HG03045 (cell line): ENCODE results near the gene TMEM130.
A peak's percentile ranks its signal among the peaks of the same experiment; 100 is the strongest.
"Not testable (repeated sequence)": the region's sequence is repeated elsewhere in the genome, so short reads cannot be mapped to it uniquely, and the experiment has no call there.

Source experiments
- ATAC-seq: cut with Tn5 transposase; IDR thresholded peaks from one replicate; pipeline ENCODE4 v1.9.1; 2021; ENCODE audit warnings: mild to moderate bottlenecking, moderate library complexity; ENCODE audit not compliant: unreplicated experiment

The TMEM130 gene

DNA sequence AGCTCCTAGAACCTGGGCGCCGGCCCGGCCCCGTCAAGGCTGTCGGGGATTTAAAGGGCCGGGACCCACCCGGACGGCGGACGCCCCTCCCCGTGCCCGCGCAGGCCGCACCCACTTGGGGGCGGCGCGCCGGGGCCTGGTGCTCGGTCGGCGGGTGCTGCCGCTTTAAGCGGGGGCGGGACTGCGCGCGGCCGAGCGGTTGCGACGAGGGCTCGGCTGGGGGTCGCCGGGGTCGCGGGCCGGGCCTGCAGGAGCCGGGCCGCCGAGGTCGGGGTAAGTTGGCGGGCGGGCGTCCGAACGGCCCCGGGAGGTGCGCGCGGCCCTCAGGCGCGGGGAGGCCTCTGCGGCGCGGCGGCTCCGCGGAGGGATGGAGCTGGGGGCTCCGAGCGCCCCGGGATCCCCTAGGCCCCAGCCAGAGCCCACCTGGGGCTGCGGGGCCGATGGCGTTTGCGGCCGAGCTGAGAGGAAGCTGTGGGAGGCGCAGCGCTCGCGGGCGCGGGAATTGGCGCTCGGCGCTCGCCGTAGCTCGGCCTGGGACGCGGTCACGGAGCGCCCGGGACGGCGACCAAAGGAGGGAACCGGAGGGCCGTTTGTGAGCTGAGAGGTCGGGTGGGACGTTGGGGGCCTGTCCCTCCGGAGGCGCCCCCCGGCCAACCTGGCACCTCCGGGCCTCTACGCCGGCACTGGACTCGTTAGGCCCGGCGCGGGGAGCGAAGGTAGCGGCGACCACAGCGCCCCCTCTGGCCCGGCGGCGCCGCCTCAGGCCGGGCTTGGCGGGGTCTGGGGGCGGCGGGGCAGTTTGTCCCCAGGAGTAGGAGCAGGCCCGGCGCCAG lies 8.8 kb upstream of the TMEM130 start, which contains the start of gene TRRAP:
TRRAP (plus strand) TSS at position 168 of the 833 bp plus-strand sequence. CDS start 2,619 bp downstream, outside the sequence.
- ATAC-seq: peak; percentile 75

DNA sequence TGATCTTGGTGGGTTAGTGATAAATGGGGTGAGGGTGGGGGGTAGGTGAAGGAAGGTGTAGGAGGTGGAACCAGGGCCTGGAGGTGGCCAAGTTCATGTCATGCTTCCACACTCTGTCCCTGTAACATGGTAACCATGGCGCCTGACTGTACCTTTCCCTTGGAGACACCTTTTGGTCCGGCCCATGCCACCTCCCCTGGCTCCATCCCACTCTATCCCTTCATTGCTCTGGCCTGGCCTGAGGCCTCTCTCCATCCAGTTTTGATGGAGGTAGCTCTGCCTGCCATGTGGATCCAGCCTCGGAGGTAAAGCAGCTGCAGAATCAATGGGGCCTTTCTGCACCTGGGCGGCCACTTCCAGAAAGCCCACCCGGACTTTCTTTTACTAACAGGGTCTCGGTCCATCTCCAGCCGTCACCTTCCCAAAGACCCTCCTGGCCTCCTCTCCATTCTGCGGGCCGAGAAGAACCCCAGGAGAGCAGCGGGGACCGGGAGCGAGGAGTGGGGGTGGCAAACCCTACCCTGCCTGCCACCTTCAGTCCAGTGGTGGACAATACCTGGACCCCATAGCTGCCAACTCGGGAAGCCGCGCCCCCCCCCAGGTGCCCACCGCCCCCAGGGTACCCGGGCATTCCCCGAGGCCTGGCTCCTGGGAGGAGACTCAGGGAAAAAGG lies 8.0 kb upstream of the TMEM130 start:
- ATAC-seq: no peak

DNA sequence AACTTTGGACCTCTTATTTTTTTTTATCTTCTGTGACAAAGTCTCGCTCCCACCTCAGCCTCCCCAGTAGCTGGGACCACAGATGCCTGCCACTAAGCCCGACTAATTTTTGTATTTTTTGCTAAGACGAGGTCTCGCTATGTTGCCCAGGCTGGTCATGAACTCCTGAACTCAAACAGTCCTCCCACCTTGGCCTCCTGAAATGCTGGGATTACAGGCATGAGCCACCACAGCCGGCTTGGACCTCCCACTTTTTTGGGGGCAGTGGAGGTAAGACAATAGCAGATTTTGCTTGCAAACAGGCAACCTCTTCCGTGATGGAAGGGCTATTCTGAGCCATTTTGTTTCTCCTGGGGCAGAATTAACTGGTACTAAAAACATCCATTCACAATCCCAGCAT lies 7.3 kb upstream of the TMEM130 start:
- ATAC-seq: no peak

DNA sequence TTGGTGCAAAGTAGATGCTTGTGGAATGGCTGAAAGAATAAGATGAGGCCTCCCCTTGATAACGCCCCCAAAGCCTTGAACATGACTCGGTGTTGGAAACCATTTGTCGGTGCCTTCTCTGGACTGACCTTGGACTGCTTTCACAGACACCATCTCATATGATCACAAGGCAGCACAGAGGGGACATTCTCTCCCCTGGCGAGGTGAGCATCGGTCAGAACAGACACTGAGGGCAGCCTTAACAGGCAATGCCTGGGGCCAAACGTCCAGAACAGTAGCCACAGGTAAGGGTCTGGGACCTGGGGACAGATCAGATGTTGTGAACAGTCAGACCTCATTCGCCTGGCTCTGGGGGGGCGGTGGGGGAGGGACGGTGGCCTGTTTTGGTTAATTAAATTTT lies 5.7 kb upstream of the TMEM130 start:
- no peak for ATAC-seq

DNA sequence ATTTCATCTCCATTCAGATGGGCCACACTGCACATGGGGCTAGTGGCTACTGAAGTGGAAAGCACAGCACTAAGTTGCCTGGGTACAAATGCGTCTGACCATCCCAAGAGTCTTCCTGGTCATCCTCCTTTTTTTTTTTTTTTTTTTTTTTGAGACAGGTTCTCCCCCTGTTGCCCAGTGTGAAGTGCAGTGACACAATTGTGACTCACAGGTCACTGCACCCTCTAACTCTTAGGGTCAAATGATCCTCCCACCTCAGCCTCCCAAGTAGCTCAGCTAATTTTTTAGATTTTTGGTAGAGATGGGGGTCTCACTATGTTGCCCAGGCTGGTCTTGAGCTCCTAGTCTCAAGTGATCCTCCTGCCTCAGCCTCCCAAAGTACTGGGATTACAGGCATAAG lies 5.1 kb upstream of the TMEM130 start:
- no peak for ATAC-seq

DNA sequence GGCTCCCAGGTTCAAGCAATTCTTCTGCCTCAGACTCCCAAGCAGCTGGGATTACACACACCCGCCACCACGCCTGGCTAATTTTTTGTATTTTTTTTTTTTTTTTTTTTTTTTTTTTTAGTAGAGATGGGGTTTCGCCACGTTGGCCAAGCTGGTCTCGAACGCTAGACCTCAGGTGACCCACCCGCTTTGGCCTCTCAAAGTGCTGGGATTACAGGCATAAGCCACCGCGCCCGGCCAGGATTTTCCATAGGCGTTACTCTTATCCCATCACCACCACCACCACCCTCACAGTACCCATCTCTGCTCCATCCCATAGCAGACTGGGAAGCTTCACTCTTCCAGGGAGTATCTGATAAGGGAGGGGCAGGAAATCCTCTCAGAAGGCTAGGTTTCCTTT lies 3.8 kb upstream of the TMEM130 start:
- not testable (repeated sequence) for ATAC-seq

DNA sequence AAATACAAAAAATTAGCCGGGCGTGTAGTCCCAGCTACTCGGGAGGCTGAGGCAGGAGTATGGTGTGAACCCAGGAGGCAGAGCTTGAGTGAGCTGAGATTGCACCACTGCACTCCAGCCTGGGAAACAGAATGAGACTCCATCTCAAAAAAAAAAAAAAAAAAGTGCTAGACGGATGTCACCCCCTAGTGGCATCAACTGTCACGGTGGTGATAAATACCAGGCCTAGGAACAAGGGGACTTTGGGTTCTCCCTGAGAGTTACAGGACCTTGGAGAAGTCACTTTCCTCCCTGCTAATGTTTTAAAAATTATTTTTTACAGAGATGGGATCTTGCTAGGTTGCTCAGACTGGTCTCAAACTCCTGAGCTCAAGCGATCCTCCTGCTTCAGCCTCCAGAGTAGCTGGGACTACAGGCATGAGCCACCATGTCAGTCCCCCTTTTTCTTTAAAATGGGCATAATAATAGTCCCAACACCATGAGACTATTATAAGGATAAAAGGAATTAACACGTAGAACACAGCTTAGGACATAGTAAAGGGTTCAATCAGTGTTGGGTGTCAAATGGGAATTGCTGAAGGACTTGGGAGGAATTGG lies 2.6 kb upstream of the TMEM130 start:
- ATAC-seq: no peak

DNA sequence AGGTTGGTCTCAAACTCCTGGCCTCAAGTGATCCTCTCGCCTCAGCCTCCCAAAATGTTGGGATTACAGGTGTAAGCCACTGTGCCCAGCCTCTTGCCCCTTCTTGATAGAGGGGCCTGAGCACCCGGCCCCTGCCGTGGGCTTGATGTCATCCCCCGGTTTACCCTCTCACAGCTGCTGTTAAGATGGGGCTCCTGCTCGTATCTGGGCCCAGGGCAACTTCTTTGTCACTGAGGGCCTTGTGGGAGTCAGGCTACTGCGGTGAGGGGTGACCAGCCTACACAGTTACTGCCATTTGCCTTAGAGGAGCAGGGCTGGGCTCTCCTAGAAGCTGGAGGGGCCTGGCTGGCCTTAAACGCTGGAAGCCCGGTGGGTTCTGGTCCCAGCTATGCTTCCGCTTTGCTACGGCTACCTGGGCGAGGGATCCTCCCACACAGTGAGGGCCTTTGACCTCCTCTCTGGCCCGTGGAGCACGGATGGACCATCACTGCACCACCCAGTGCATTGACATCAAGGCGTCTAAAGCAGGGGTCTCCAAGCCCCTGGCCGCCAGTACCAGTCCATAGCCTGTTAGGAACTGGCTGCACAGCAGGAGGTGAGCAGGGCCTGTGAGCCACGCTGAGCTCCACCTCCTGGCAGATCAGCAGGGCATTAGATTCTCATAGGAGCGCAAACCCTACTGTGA lies 1.1 kb upstream of the TMEM130 start:
- ATAC-seq: no peak

DNA sequence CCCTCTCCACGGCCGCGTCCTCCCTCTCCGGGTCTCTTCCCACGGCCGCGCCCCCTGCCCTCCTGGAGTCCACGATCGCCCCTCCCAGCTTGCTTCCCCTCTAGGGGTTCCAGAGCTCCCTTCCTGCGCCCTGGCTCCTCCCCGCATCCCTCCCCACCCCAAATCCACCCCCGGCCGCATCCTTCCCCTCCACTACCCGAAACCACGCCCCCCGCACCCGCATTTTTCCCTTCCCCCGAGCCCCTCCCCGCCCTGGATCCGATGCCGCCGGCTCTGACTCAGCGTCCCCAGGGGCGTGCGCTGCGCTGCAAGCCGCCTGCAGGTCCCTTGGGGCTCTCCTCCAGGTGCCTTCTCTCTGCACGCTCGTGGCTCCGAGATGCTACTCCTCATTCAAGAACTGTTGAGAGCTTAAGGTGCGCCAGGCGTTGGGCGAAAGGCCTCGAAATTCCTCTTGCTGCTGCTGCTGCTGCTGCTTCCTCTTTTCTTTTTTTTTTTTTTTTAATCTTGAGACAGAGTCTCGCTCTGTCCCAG lies 372 bp upstream of the TMEM130 start:
- peak; percentile 50 for ATAC-seq

DNA sequence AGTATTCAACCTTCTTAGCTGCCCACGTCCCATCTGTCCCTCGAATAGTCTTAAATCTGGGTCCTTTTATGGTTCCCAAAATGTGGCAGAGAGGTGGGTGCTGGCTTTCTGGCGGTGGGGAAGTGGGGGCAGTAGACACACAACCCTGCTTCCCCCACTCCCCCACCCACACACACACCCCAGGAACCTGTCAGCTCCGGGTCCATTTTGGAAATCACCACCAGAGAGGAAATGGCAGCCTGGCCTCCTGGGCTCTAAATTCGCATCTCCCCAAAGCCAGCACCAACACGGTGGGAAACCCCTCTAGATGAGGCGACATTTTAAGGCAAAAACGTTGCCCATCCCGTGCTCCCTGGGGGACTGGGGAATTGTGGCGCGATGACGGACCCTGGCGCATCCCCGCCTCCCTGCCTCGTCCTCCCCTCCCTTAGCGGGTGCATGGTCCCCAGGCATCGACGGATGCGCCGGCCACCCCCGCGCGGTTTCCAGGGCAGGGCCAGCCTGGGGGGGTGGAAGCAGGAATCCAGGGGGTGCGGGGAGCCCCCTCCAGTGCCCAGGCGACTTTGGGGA lies 702 bp downstream of the TMEM130 start:
- ATAC-seq: no peak

DNA sequence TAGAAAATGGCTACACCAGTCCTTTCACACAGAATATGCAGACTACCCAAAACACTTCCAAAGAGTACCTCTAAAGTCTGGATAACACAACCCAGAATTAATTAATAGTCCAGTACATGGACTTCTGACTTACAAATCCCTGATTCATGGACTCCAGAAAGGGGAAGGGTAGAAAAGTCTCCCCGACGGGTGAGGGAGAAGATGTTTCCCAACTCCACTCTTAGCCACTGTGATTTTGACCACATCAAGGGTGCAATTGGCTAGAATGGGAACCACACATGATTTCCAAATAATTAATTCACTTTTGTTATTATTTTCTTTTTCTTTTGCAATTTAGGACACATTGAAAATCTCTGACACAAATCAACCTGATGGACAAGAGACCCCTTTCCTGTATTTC lies 1.4 kb downstream of the TMEM130 start:
- ATAC-seq: no peak

DNA sequence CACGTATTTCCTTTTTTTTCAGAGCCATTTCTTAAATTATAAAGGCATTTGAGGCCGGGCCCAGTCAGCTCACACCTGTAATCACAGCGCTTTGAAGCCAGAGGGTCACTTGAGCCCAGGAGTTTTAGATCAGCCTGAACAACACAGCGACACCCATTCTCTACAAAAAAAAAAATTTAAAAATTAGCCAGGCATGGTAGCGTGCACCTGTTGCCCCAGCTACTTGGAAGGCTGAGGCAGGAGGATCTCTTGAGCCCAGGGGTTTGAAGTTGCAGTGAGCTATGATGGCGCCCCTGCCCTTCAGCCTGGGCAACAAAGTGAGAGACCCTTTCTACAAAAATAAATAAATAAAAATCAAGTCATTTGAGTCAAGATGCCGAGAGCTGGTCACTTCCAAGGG lies 3.0 kb downstream of the TMEM130 start:
- no peak for ATAC-seq

DNA sequence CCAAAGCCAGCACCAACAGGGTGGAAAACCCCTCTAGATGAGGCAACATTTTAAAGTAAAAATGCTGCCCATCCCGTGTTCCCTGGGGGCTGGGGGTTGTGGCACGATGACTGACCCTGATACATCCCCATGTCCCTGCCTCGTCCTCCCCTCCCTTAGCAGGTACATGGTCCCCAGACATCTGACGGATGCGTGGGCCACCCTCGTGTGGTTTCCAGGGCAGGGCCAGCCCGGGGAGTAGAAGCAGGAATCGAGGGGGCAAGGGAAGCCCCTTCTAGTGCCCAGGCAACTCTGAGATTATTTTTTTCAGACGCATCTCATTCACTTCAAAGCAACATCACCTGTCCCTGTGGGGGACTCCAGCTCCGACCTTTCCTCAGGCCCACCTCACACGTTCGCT lies 3.5 kb downstream of the TMEM130 start:
- ATAC-seq: no peak

DNA sequence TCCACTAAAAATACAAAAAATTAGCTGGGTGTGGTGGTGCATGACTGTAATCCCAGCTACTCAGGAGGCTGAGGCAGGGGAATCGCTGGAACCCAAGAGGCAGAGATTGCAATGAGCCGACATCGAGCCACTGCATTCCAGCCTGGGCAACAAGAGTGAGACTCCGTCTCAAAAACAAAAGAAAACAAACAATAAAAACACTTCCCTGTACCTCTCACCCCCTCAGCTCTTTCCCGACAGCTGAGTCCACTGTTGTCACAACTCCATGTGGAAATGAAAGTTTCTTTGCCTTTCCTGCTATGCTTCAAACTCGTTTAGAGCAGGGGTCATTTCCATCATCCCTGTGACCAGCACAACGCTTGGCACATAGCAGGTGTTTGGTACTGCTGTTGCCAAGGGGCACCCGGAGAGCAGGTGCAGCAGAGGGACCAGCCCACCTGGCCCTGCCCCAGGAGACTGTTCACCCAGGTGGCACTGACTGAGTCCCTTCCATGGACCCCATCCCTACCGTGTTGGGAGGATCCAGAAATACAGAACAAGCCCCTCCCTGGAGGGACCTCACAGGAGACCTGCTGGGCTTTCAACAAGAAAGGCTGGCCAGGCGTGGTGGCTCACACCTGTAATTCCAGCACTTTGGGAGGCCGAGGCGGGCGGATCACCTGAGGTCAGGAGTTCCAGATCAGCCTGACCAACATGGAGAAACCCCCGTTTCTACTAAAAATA lies 4.9 kb downstream of the TMEM130 start:
- ATAC-seq: no peak

DNA sequence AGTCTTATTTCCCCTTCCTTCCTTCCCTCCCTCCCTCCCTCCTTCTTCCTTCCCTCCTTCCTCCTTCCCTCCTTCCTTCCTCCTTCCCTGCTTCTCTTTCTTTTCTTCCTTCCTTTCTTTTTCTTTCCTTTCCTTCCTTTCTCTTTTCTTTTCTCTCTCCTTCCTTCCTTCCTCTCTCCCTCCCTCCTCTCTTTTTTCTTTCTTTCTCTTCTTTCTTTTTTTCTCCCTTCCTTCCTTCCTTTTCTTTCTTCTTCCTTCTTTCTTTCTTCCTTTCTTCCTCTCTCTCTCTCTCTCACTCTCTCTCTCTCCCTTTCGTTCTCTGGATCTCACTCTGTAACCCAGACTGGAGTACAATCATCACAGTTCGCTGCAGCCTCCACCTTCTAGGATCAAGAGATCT lies 6.2 kb downstream of the TMEM130 start:
- no peak for ATAC-seq

DNA sequence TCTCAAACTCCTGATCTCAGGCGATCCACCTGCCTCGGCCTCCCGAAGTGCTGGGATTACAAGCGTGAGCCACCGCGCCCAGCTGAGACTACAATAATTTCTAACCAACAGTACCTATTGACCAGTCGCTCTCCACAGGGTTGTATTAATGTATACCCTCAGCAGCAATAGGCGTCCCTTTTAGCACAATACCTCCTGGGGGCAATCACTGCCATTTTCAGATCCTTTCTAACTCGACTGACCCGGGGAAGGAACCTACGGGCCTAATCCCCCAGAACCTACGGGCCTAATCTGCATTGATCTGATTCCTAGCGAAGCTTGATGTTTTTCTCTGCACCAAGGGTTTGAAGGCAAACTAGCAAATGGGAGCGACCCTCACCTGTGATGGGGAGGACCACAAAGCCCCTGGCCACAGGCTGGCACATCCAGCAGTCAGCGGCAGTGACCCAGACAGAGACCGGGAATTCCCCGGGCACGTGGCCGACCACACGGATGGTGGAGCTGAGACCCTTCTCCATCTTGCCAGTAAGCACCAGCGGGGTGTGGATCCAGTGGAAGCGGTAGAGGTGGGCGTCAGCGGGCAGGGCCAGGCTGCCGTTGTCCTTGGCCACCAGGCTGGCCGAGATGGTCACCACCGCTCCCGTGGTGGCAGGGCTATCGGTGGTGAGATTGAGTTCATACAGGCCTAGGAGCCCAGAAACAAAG lies 6.9 kb downstream of the TMEM130 start:
- ATAC-seq: no peak

DNA sequence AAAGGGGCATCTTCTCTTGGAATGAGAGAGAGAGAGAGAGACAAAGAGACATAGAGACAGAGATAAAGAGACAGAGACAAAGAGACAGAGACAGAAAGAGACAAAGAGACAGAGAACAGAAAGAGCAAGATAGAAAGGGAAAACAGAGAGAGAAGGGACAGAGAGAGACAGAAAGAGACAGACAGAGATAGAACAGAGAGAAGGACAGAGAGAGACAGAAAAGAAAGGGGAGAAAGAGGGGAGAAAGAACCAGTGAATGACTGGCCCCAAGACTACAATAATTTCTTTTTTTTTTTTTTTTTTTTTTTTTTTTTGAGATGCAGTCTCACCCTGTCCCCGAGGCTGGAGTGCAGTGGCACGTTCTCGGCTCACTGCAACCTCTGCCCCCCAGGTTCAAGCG lies 7.6 kb downstream of the TMEM130 start:
- ATAC-seq: no peak

DNA sequence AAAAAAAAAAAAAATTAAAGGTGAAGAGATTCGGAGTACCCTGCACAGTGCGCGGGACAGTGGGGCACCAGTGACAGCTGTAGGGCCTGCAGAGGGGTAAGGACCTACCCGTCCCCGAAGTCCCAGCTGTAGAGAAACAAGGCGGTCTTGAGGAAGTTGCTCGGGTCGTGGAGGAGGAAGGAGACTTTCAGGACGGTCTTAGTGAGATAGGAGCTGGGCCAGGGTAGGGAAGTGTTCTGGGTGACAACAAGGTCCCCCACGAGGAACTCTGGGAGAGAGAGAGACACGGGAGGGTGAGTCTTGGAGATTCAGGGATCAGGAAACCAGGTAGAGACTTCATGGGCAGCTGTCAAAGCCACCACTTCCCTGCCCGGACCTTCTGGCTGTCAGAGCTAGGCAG lies 9.7 kb downstream of the TMEM130 start:
- no peak for ATAC-seq

DNA sequence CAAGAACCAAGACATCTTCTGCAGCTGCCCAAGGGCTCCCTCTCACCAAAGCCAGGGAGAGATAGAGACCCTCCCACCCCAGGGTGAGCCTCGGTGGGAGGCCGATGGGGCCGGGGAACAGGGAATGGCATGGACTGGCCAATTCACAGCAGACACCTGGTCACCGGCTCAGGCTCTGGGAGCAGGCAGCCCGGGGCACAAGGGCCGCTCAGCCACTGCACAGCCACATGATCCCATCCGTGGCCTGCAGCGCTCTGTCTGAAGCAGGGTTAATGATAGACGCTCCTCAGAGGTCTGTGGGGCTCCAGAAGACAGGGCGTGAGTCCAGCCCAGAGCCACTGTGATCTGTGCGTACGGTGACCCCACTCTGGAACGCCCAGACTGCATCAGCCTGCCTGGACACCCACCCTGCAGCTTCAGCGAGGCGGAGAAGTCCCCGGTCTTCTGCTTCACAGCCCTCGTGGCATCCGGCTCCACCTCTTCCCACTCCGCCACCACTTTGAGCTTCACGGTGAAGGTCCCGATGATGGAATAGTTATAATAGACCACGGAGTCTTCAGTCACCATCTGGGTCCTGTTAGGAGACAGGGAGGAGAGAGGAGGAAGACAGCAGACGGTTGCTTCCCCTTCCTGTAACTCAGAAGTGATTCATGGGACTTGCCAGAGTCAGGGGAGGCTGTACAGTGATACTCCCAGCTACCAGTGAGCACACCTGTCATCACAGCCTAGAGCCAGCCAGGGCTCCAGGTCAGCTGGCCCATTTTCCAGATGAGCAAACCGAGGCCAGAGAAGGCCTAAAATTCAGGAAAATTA lies 14.0 kb downstream of the TMEM130 start:
- ATAC-seq: no peak
